Right lobe of liver (tissue), 4 donors: ENCODE measurements around the gene GAGE12G.
"Not testable (repeated sequence)": the region's sequence is repeated elsewhere in the genome, so short reads cannot be mapped to it uniquely, and the experiment has no call there.

Experiments used
- POLR2A ChIP-seq: fragments of 450-650 bp; IDR thresholded peaks from one replicate; pipeline ENCODE4 v1.6.1; 2017; ENCODE audit warnings: antibody characterized with exemption, mild to moderate bottlenecking
- TF ChIP-seq, protein P1 (sequence below), 4 donors: fragments of 200-600 bp in 3 of 4; fragments of 450-650 bp in 1 of 4; IDR thresholded peaks; one replicate each; pipeline versions ENCODE4 v1.5.1 to v1.8.0; 2016 to 2022; ENCODE audit warnings: antibody characterized with exemption in 4 of 4, mild to moderate bottlenecking in 2 of 4
- donor health status: DM: no; HTN: no; CAD: no.
- donor health status: DM: no; HTN: no; CAD: no.
- donor health status: DM: no; HTN: yes; CAD: no.

DNA sequence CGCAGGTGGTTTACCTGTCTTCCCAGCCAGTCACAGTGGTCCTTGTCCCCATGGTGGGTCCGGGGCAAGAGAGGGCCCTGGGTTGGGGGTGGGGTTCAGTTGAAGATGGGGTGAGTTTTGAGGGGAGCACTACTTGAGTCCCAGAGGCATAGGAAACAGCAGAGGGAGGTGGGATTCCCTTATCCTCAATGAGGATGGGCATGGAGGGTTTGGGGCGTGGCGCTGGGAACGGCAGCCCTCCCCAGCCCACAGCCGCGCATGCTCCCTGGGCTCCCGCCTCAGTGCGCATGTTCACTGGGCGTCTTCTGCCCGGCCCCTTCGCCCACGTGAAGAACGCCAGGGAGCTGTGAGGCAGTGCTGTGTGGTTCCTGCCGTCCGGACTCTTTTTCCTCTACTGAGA is 28.5 kb downstream of the GAGE12G start, which contains the start of gene GAGE1:
- not testable (repeated sequence) for TF ChIP-seq POLR2A
- TF ChIP-seq, protein P1, sequence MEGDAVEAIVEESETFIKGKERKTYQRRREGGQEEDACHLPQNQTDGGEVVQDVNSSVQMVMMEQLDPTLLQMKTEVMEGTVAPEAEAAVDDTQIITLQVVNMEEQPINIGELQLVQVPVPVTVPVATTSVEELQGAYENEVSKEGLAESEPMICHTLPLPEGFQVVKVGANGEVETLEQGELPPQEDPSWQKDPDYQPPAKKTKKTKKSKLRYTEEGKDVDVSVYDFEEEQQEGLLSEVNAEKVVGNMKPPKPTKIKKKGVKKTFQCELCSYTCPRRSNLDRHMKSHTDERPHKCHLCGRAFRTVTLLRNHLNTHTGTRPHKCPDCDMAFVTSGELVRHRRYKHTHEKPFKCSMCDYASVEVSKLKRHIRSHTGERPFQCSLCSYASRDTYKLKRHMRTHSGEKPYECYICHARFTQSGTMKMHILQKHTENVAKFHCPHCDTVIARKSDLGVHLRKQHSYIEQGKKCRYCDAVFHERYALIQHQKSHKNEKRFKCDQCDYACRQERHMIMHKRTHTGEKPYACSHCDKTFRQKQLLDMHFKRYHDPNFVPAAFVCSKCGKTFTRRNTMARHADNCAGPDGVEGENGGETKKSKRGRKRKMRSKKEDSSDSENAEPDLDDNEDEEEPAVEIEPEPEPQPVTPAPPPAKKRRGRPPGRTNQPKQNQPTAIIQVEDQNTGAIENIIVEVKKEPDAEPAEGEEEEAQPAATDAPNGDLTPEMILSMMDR (IDR thresholded peaks at IDR 0.05): not testable (repeated sequence)
